GM12801 (cell line): ENCODE results near the gene HPCAL1.

Experiments
- TF ChIP-seq, protein P1 (sequence below): IDR thresholded peaks from one replicate; pipeline ENCODE4 v1.5.1; 2011; ENCODE audit warnings: control low read depth; ENCODE audit not compliant: insufficient read length; ENCODE audit errors: extremely low read depth

HPCAL1 gene

DNA sequence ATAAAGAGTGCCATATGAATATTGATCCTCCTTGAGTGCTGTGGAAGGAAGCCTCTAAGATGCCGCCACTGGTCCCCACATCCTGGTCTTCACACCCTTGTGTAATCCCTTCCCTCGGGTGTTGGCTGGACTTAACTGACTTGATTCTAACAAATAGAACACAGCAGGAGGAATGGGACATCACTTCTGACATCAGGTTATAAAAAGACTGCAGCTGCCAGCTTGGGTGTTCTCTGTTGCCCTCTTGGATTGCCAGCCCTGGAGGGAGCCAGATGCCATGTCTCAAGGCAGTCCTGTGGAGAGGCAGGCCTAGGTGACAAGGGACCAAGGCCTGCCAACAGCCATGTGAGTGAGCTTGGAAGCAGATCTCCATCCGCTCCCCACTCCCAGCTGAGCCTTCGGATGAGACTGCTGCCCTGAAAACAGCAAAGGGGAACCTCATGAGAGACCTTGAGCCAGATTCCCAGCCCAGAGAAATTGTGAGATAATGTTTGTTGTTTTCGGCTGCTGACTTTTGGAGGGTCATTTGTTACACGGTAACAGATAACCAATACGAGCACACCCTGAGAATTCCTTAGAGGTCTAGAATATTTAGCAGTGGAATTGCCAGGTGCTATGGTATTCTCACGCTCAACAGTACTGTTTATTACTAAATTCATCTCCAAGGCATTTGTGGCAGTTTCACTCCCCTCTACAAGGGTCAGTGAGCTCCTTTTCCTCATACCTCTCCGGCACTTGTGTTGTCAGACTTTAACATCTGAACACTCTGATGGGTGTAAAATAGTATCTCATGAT, 32.5 kb downstream of the HPCAL1 start:
- TF ChIP-seq, protein P1, sequence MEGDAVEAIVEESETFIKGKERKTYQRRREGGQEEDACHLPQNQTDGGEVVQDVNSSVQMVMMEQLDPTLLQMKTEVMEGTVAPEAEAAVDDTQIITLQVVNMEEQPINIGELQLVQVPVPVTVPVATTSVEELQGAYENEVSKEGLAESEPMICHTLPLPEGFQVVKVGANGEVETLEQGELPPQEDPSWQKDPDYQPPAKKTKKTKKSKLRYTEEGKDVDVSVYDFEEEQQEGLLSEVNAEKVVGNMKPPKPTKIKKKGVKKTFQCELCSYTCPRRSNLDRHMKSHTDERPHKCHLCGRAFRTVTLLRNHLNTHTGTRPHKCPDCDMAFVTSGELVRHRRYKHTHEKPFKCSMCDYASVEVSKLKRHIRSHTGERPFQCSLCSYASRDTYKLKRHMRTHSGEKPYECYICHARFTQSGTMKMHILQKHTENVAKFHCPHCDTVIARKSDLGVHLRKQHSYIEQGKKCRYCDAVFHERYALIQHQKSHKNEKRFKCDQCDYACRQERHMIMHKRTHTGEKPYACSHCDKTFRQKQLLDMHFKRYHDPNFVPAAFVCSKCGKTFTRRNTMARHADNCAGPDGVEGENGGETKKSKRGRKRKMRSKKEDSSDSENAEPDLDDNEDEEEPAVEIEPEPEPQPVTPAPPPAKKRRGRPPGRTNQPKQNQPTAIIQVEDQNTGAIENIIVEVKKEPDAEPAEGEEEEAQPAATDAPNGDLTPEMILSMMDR, result no peak

DNA sequence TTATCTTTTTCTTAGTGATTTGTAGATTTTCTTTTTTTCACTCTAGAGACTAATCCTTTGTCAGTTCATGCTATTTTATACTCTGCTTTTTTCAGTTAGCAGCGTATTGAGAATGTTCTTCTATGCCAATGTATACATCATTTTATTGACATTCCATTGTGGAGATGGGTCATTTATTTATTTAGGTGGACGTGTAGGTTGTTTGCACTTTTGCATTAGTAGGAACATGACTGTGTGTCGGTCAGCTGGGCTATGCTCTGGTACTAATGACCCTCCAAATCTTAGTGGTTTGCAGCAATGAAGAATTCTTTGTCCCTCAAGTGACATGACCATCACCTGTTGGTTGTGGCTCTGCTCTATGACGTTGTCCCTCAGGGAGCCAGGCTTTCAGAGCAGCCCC, 33.6 kb downstream of the HPCAL1 start:
- TF ChIP-seq, protein P1, result no peak

DNA sequence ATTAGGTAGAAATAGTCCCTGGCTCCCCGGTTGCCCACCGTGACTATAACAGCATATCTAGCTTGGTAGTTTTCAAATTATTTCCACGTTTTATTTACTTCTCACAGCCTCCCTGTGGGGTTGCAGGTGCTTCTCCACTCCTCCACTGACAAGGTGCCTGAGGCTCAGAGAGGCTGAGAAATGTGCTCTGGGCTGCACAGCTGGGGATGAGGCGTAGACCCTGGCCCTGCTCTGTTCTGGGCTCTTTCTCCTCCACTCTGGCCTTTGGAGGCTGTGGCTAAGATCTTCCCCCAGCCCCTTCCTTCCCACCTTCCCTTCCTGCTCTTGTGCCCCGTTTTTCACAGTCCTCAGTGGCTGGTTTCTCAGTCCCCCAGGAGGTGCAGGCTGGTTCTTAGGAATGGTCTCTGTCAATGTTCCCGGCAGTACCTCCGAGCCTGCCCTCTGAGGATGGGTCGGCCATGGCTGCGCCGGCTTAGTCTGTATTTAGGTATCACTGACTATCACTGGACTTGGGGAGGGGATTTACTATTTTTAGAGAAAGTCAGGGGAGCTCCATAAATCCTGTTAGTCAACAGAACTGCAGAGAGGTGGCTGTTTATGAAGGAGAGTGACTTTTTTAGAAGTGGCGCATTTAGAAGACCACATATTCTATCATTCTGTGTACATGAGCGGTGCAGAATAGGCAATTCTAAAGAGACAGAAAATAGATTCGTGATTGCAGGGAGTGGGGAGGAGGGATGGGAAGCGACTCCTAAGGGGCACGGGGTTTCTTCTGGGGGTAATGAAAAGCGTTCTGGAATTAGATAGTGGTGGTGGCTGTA, 35.0 kb downstream of the HPCAL1 start:
- TF ChIP-seq, protein P1, result no peak

DNA sequence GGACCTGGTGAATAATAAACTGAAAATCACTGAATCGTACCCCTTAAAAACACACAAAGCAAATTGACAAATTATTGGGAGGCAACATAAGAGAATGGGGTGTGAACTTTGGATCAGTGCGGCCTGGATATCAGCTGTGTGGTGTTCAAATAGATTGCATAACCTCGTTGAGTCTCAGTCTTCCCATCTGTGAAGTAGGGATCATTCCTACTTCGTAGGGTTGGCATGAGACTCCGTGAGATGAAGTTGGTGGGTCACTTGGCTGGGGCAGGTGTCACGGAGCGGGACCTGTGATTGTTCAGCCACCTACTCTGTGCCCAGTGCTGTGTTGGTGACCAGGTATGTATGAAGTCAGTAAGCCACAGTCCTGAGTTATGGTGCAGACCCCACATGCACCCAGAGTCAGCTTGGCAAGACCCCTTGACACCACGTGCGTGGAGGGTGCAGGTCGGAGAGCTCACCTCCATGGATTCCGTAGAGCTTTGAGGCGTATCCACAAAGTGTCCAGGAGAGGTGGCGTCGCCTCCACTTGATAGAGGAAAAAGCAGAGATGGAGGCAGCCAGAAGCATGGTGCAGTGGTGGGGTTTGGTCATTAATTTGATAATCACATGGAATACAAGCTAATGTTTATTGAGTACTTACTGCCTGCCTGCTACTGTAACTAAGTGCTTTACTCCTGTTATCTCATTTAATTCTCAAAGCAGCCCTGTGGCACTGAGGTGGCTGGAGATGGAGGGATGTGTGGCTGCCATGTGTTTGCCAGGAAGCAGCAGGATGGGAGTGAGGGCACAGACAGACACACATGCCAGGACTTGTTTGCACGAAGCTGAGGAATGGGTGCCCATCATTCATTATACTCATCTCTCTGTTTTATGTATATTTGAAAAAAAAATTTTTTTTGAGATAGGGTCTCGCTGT, 35.8 kb downstream of the HPCAL1 start:
- TF ChIP-seq, protein P1, result no peak

DNA sequence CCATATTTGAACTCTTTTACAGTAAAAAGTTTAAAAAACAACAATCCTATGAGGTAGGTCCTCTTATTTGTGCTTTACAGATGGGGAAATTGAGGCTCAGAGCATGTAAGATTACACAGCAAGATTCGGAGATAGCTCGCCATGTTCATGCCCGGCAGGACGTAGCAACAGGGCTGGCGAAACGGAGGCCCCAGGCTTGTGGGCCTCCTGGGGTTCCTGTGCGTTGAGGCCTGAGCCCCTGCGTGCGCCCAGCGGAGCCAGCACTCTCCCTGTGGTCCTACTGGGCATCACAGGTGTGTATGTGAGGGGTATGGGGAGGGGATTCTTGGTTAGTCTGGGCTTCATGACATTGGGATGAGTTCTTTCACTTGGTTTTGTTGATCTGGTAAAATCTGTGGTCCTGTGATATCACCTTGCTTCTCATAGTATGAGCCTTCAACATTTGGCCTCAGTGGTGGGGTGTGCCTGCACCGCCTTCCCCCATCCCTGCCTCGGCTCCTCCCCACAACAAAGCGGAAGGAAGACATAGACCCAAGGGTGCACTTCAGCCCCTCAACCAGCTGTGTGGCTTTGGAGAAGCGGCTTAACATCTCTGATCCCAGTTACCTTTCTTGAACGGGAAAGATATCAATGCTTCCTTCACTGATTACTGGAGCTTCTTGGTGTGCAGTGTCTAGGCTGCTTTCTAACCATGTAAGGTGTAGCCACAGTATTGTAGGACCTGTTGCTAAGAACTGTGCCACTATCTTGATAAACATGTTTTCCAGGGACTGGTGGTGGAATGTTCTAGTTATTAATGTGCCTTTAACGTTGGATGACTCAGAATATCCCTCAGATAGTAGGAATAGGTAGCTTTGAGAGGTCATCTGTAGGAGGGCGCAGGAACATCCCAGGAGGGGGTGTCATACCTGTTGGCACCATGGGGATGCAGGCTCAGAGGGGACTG, 37.2 kb downstream of the HPCAL1 start:
- TF ChIP-seq, protein P1, result no peak

GRCh38 chr2:10340593-10340975, 37.9 kb downstream of the HPCAL1 start:
- TF ChIP-seq, protein P1, result no peak
